Tibial nerve (tissue), 4 donors: Measurements from ENCODE around the gene KRTAP10-3. TPM values are rescaled to one million over a fixed set of nuclear protein-coding genes. Genes with fewer than 3 reads are reported as not detected.

Source experiments
- DNase-seq, 2 donors: peaks; one replicate each; pipeline ENCODE4 v3.0.0-alpha.2; 2019; ENCODE audit warnings: low spot score in 2 of 2
- H3K27ac ChIP-seq, 4 donors: fragments of 200-600 bp; sonication (generic) in 3 of 4; one replicate each; pipeline ENCODE4 v1.5.1; 2017 to 2019; ENCODE audit warnings: mild to moderate bottlenecking in 1 of 4
- H3K27me3 ChIP-seq, 2 donors: fragments of 200-600 bp; sonication (generic) in 1 of 2; one replicate each; pipeline versions ENCODE4 v1.5.1 to v1.6.0; 2017 to 2019
- H3K36me3 ChIP-seq, 3 donors: fragments of 200-600 bp; sonication (generic); one replicate each; pipeline ENCODE4 v1.5.1; 2018 to 2019
- H3K4me1 ChIP-seq, 4 donors: fragments of 200-600 bp; sonication (generic) in 3 of 4; one replicate each; pipeline ENCODE4 v1.5.1; 2017 to 2019
- H3K4me3 ChIP-seq, 4 donors: fragments of 200-600 bp; sonication (generic) in 3 of 4; one replicate each; pipeline ENCODE4 v1.5.1; 2017 to 2019; ENCODE audit warnings: mild to moderate bottlenecking in 1 of 4, moderate library complexity in 1 of 4
- H3K9me3 ChIP-seq, 4 donors: fragments of 200-600 bp; sonication (generic) in 3 of 4; one replicate each; pipeline ENCODE4 v1.5.1; 2017 to 2019
- CTCF ChIP-seq, 5 experiments: fragments of 200-600 bp in 3 of 5; fragments of 450-650 bp in 2 of 5; sonication (generic) in 3 of 5; IDR thresholded peaks; one replicate each; pipeline ENCODE4 v1.5.1; 2016 to 2019; ENCODE audit warnings: antibody characterized with exemption in 5 of 5, mild to moderate bottlenecking in 3 of 5, moderate library complexity in 2 of 5
- EP300 ChIP-seq, 2 donors: sonication (generic); formaldehyde crosslinking; IDR thresholded peaks; one replicate each; pipeline ENCODE4 v1.6.1; 2017; ENCODE audit warnings: antibody characterized with exemption in 2 of 2, mild to moderate bottlenecking in 1 of 2
- POLR2A ChIP-seq, 2 donors: fragments of 450-650 bp; IDR thresholded peaks; one replicate each; pipeline ENCODE4 v1.6.1; 2017; ENCODE audit warnings: antibody characterized with exemption in 2 of 2, mild to moderate bottlenecking in 2 of 2, moderate library complexity in 2 of 2
- WGBS, 2 donors: methylation state at CpG; one replicate each; pipeline ENCODE4 v1.1.5; 2018; 5-methylcytosine and 5-hydroxymethylcytosine counted together
- total RNA-seq, 4 donors: library from RNA; depleted of rRNA; stranded (reverse); fragments of >200 nt; gene quantifications; one replicate each; pipeline ENCODE4 v1.1.0, GENCODE V29; 2016

KRTAP10-3 gene
- total RNA-seq, 4 donors from 2014 or later: not detected

- peaks cover 0 to 3% (median under 1%) of the 10 kb centered on the region in 4 donors for H3K4me1 ChIP-seq
- no peak overlapping the region for H3K4me3 ChIP-seq
- no peak for TF ChIP-seq EP300 (IDR thresholded peaks at IDR 0.05)
- TF ChIP-seq CTCF (IDR thresholded peaks at IDR 0.05): no peak
- DNase-seq: no peak
- peaks cover 0 to 18% of the 10 kb centered on the region in 2 donors for H3K27me3 ChIP-seq
- H3K36me3 ChIP-seq: no peaks in the 10 kb centered on the region
- WGBS, 2 donors: 87 to 89% methylated on average over 32 of the region's 32 CpGs
- H3K27ac ChIP-seq: no peak overlapping the region
- no peaks in the 10 kb centered on the region for H3K9me3 ChIP-seq
Observed at GRCh38 chr21:44515359-44516165, 43.0 kb downstream of the KRTAP10-3 start.

GRCh38 chr21:44514746-44515358 is 43.7 kb downstream of the KRTAP10-3 start:
- no peaks in the 10 kb centered on the region for H3K9me3 ChIP-seq
- H3K27me3 ChIP-seq: peaks cover 0 to 25% of the 10 kb centered on the region in 2 donors
- no peak overlapping the region for H3K4me3 ChIP-seq
- 77 to 81% methylated on average over 11 of the region's 11 CpGs for WGBS, 2 donors
- peaks cover 0 to 9% (median 3%) of the 10 kb centered on the region in 4 donors for H3K4me1 ChIP-seq
- no peak for DNase-seq
- no peak for TF ChIP-seq EP300 (IDR thresholded peaks at IDR 0.05)
- TF ChIP-seq CTCF (IDR thresholded peaks at IDR 0.05): no peak
- no peak for TF ChIP-seq POLR2A (IDR thresholded peaks at IDR 0.05)
- no peak overlapping the region for H3K27ac ChIP-seq
- no peaks in the 10 kb centered on the region for H3K36me3 ChIP-seq

DNA sequence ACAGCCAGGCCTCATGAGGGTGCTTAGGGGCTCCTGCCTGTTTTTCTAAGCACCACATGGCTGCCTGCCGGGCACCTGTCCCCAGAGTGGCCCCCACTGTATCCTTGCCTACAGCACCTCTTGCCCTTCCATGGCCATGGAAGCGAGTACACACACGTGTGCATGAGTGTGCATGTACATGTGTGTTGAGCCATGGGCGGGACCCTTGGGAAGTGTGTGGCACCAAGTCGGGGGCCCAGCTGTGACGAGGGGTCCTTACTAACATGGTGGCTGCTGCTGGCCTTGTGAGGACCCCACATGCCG is 44.4 kb downstream of the KRTAP10-3 start:
- H3K4me3 ChIP-seq: no peak overlapping the region
- no peaks in the 10 kb centered on the region for H3K9me3 ChIP-seq
- H3K4me1 ChIP-seq: peaks cover 0 to 9% (median 3%) of the 10 kb centered on the region in 4 donors
- no peak for DNase-seq
- H3K27ac ChIP-seq: no peak overlapping the region
- H3K36me3 ChIP-seq: no peaks in the 10 kb centered on the region
- WGBS, 2 donors: 84 to 87% methylated on average over 6 of the region's 7 CpGs
- peaks cover 0 to 32% of the 10 kb centered on the region in 2 donors for H3K27me3 ChIP-seq
- TF ChIP-seq CTCF (IDR thresholded peaks at IDR 0.05) (no peak), POLR2A (IDR thresholded peaks at IDR 0.05) (no peak), EP300 (IDR thresholded peaks at IDR 0.05) (no peak)

- H3K4me1 ChIP-seq: peaks cover 0 to 9% (median 3%) of the 10 kb centered on the region in 4 donors
- H3K27ac ChIP-seq: no peak overlapping the region
- WGBS, 2 donors: 77 to 79% methylated on average over 10 to 14 of the region's 15 CpGs
- peaks cover 0 to 37% of the 10 kb centered on the region in 2 donors for H3K27me3 ChIP-seq
- no peaks in the 10 kb centered on the region for H3K36me3 ChIP-seq
- no peak for DNase-seq
- H3K4me3 ChIP-seq: no peak overlapping the region
- TF ChIP-seq EP300 (IDR thresholded peaks at IDR 0.05) (no peak), POLR2A (IDR thresholded peaks at IDR 0.05) (no peak), CTCF (IDR thresholded peaks at IDR 0.05) (no peak)
- no peaks in the 10 kb centered on the region for H3K9me3 ChIP-seq
Observed at GRCh38 chr21:44513389-44514217, 45.0 kb downstream of the KRTAP10-3 start.
